Epithelial cell of esophagus (primary cell): ENCODE data around the gene TMEM52B.

Experiments used
- DNase-seq: peaks from one replicate; pipeline ENCODE4 v3.0.0; 2010; ENCODE audit warnings: low read depth
- H3K4me3 ChIP-seq: 2 replicates; pipeline ENCODE4 v1.5.1; 2011; ENCODE audit warnings: mild to moderate bottlenecking, low read length, control low read depth
- CTCF ChIP-seq: IDR thresholded peaks from 2 replicates; pipeline ENCODE4 v1.5.1; 2011; ENCODE audit warnings: low read depth, mild to moderate bottlenecking, low read length, control low read depth, inconsistent platforms; ENCODE audit not compliant: insufficient read depth; ENCODE audit errors: missing control alignments

Gene TMEM52B

DNA sequence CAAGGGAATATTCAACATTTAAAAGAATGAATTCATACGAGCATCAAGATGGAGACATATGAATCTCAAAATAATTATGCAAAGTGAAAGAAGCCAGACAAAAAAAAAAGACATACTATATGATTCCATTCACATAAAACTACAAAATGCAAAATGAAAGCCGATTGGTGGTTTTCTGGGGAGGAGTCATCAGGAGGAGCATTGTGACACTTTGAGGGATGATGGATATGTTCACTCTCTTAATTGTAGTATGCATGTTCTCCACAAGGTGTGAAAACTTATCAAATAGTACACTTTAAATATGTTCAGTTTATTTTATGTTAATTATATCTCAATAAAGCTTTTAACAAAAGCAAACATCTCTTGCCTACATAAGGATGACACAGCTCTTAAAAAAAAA, 20.4 kb upstream of the TMEM52B start:
- no peak for DNase-seq
- no peak overlapping the region for H3K4me3 ChIP-seq
- TF ChIP-seq CTCF: no peak

DNA sequence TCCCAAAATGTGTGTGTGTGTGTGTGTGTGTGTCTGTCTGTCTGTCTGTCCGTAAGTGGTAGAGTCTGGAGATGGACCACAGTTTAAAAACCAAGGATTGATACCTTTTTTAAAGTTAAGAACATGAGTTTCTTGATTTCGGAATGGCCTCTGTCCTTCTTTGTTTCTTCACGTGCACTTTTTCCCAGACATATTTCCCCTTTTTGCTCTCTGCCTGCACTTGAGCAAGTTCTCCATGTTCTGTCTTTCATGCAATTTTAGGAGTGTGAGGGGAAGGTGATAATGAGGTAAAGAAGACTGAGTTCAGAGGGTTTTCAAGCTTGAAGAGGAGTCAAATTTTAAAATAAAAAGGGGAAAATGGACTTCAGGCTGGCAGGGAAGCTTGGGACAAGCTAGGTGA, 19.6 kb upstream of the TMEM52B start:
- DNase-seq: no peak
- no peak for TF ChIP-seq CTCF
- H3K4me3 ChIP-seq: no peak overlapping the region

DNA sequence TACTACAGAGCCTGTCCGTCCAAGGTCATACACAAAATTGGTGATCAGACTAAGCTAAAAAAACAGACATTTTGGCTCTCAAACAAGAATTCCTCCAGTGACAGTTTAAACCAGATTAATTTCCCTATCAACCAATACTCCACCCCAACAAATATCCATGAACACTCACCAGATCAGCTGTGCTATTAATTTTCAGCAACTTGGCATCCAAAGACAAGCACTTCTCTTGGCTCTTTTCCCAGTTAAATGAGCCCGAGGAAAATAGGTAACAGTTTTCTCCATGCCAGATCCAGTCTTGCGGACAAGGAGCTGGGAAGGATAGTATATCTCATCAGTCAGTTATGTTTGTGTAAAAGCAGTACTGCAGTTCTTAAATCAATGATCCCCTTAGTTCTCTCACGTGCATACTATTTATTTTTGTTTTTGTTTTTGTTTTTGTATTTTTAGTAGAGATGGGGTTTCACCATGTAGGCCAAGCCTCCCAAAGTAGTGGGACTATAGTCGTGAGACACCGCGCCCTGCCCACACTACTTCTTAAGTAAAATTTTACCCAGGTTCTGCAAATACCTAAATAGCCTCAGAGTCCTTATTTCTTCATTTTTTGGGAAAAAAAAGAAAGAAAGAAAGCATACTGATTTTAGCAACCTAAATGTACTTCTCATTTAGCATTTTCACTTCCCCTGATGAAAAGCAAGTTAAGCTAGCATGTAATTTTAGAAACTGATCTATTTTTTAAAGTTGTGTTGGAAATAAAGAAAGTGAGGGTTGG, 18.0 kb upstream of the TMEM52B start:
- no peak for TF ChIP-seq CTCF
- no peak overlapping the region for H3K4me3 ChIP-seq
- peak; percentile 34 for DNase-seq

DNA sequence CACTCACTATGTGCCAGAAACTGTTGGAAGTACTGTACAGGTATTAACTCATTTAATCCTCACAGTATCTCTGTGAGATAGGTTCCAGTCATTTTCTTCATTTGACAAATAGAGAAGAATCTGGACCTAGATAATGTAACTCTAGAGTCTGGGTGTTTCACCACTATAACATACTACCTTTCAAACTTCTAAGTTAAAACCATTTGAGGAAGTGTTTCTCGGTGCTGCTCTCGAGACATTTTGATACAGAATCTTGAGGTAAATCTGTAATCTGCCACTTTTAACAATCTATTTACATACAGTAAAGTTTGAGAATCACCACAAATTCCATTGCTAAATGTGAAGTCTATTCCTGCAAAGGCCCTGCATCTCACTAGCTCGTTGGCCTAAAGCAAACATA, 15.7 kb upstream of the TMEM52B start:
- H3K4me3 ChIP-seq: no peak overlapping the region
- TF ChIP-seq CTCF: no peak
- DNase-seq: no peak

DNA sequence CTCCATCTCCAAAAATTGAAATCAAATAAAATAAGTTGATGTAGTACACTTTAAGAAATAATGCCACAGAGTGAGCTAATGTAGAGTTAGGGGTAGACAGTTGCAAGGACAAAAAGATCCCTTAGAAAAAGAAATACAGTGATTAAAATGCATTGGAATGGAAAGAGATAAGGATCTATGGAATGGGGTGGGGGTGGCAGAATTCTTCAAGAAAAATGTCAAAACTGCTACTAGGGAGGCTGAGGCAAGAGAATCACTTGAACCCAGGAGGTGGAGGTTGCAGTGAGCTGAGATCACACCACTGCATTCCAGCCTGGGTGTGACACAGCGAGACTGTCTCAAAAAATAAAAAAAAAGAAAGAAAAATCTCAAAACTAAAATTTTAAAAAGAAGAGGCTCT, 13.4 kb upstream of the TMEM52B start:
- H3K4me3 ChIP-seq: no peak overlapping the region
- TF ChIP-seq CTCF: no peak
- DNase-seq: no peak

DNA sequence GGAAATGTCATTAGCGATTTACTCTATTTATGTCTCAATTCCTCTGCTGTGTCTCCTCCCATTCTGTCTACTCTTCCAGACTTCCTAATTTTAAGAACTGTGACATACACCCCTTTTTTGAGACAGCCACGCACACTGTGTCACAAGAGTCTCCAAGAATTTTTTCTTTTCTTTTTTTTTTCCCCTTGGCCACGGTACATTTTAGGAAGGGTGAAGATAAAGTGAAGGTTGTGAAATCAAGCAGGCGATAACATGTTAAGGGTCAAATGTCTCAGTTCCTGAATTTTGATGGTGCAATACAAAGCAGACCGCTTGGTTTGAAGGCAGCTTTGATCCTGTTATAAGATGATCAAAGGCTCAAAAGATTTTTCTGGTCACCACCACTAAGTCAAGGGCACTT, 11.2 kb upstream of the TMEM52B start:
- no peak overlapping the region for H3K4me3 ChIP-seq
- TF ChIP-seq CTCF: no peak
- DNase-seq: peak; percentile 62

DNA sequence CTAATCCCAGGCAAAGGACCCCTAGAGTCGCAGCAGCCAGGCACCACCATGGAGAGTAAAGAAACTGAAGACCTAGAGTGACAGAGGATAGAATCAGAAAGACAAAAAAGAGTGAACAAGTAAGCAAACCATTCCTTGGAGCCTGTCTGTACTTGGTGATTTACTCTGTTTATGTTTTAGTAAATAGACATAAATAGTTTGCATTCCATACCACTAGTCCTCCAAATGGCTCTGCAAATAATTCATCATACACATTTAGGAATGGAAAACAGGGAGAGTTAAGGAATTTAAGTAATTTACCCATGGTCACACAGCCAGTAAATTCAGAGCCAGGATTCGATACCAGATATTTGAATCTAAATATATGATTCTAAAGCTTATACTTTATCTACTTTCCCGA, 9.7 kb upstream of the TMEM52B start:
- DNase-seq: no peak

More for the DNA sequence above, 9.7 kb upstream of the TMEM52B start:
- no peak for TF ChIP-seq CTCF
- no peak overlapping the region for H3K4me3 ChIP-seq
